ENCODE results near the gene SCGB1D1.
"Not testable (repeated sequence)": the region's sequence is repeated elsewhere in the genome, so short reads cannot be mapped to it uniquely, and the experiment has no call there.

Gene SCGB1D1

DNA sequence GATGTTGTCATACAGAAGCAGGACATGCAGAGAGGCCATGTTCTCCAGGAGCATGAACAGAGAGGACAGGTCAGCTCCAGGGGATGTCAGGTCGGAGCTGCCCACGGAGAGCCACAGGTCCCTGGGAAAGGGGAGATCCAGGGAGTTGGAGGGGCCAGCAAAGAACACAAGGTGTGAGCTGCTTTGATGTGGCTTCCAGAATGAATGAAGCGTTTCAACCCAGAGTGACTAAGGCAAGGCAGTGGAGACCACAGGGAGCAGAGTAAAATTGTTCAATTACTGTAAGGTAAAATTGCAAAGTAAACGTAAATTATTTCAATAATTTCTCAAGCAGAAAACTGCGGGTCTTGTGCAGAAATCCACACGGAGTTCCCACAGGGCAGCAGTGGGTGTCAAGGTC, 12.9 kb downstream of the SCGB1D1 start:
- H3K4me3 ChIP-seq (replicated peaks; ENCODE audit: low read depth, low read length): no peak overlapping the region
- no peak for DNase-seq (ENCODE audit: extremely low read depth, low read depth)
- TF ChIP-seq CTCF (IDR thresholded peaks at IDR 0.05; ENCODE audit: low read depth, low read length, missing control alignments): no peak

DNA sequence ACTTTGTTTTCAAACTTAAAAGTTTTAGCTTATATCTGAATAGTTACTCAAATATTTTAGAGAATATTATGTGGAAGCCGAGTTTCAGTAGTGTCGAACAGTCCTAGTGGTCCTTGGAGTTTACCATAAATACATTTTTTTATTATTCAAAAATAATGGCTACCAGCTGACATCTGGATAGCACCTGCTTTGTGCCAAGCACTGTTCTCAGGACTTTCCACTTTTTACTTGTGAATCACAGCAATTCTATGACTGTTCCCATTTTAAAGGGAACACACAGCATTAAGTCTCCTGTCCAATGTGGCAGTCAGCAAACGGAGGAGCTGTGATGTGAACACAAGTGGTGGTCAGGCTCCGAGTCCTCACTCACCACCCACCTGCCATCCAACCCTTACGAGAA, 14.4 kb downstream of the SCGB1D1 start:
- DNase-seq (ENCODE audit: extremely low read depth, low read depth): no peak
- TF ChIP-seq CTCF (IDR thresholded peaks at IDR 0.05; ENCODE audit: low read depth, low read length, missing control alignments): no peak
- no peak overlapping the region for H3K4me3 ChIP-seq (replicated peaks; ENCODE audit: low read depth, low read length)

DNA sequence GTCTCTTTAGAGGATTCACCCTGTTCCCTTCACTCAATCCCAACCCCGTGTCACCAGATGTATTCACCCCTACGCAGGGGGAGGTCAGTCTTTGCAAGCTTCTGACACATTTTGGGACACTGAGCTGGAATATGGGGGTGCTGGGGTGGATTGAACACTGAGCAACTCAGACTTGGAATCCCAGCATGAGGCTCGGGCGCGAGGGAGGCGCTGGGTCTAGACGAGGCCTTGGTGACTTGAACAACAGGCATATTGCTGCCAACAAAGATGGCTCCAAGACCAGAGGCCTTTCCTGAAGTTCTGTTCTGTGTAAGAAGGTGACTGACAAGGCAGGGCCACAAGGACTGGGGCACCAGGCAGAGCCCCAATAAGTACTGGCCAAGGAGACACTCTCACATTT, 15.4 kb downstream of the SCGB1D1 start:
- DNase-seq (ENCODE audit: extremely low read depth, low read depth): no peak
- TF ChIP-seq CTCF (IDR thresholded peaks at IDR 0.05; ENCODE audit: low read depth, low read length, missing control alignments): no peak
- H3K4me3 ChIP-seq (replicated peaks; ENCODE audit: low read depth, low read length): no peak overlapping the region

DNA sequence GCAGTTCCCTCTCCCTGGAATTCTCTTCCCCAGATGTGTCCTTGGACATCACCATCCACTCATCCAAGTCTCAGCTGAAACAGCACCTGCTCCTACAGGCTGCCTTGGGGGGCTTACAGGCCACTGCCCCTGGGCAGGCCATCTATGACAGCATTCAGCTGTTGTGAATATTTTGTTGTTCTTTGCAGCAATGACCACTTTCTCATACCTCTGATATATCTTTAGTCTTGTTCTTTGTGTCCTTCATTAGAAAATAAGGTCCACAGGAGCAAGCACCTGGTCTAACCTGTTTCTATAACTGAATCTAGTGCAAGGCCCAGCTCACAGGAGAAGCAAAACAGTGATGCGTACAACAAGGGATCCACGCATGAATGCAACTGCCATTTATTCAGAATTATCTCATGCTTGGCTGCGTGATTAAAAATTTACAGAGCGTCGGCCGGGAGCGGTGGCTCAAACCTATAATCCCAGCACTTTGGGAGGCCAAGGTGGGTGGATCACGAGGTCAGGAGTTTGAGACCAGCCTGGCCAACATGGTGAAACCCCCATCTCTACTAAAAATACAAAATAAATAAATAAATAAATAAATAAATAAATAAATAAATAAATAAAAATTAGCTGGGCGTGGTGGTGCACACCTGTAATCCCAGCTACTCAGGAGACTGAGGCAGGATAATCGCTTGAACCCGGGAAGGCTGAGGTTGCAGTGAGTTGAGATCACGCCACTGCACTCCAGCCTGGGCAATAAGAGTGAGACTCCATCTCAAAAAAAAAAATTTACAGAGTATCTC, 16.5 kb downstream of the SCGB1D1 start:
- not testable (repeated sequence) for H3K4me3 ChIP-seq (replicated peaks; ENCODE audit: low read depth, low read length); DNase-seq (ENCODE audit: extremely low read depth, low read depth)

DNA sequence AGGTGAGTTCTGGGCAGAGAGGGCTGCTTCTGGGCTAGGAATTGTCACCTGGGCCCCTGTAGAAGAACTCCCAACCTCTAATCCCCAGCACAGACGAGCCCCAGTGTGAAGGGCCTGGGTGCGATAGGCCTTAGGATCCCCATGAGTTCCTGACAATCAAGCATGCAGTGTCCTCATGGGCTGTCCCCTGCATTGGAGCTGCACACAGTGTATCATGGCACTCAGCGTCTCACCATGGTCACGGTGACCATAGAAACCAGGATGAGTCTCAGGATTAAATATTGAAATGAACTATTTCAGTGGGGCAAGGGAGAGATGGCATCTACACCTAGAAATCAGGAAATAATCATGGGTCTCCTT, 18.7 kb downstream of the SCGB1D1 start:
- DNase-seq (ENCODE audit: extremely low read depth, low read depth): no peak
- TF ChIP-seq CTCF (IDR thresholded peaks at IDR 0.05; ENCODE audit: low read depth, low read length, missing control alignments): no peak
- no peak overlapping the region for H3K4me3 ChIP-seq (replicated peaks; ENCODE audit: low read depth, low read length)

DNA sequence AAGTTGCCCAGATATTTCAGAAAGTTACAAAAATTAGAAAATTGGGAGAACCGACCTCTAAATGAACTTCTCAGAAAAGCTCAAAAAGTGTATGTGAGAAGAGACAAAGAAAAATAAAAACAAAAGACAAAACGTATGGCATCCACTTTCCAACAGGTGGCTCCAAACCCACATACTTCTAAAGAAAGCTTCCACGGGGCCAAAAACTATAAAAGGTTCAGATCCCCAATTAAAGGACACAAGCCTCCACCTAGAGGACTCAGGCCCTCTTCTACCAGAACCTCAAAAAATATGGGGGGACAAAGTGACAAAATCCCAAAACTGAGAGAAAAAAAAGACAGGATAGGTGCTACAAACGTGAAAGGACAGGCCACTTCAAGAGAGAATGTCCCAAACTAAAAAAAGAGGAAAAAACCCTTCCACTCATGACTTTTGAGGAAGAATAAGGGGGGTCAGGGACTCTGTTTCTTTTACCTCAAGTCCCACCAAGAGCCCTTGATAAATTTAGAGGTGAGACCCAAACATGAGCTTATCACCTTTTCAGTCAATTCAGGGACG, 27.3 kb downstream of the SCGB1D1 start:
- TF ChIP-seq CTCF (IDR thresholded peaks at IDR 0.05; ENCODE audit: low read depth, low read length, missing control alignments): peak; percentile 49
- DNase-seq (ENCODE audit: extremely low read depth, low read depth): no peak
- no peak overlapping the region for H3K4me3 ChIP-seq (replicated peaks; ENCODE audit: low read depth, low read length)

DNA sequence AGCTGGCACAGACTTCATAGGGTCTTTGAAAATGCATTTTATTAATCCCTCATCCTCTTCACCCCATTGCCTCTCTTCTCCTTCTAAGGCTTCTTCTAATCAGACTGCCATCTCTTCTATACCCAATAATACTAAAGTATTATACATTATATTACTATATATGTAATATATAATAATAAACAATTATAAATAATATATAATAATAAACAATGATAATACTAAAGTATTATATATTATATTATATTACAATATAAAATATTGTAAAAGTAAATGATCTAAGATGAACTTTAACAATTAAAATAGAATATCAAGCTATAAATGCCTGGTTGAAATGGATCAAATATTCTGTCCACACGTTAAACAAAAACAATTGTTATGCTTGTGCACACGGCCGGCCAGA, 31.5 kb downstream of the SCGB1D1 start:
- no peak for DNase-seq (ENCODE audit: extremely low read depth, low read depth)
- no peak for TF ChIP-seq CTCF (IDR thresholded peaks at IDR 0.05; ENCODE audit: low read depth, low read length, missing control alignments)
- no peak overlapping the region for H3K4me3 ChIP-seq (replicated peaks; ENCODE audit: low read depth, low read length)
